CD14-positive monocyte (primary cell): ENCODE measurements around the gene ANKRD44. TPM values are rescaled to one million over a fixed set of nuclear protein-coding genes. Genes with fewer than 3 reads are reported as not detected.
A peak's percentile ranks its signal among the peaks of the same experiment; 100 is the strongest.

ENCODE experiments used
- DNase-seq, 3 donors: peaks; one replicate each; pipeline ENCODE4 v3.0.0-alpha.2; 2011 to 2022
- H2AFZ ChIP-seq: 2 replicates; pipeline ENCODE4 v1.6.0; 2012; ENCODE audit warnings: mild to moderate bottlenecking, low read depth, low read length, inconsistent platforms; ENCODE audit not compliant: insufficient read depth, poor library complexity, severe bottlenecking
- H3K27ac ChIP-seq, 2 donors: 1 replicate in 1 of 2; 2 replicates in 1 of 2; pipeline ENCODE4 v1.5.1; 2012 to 2013; ENCODE audit warnings: low read length in 2 of 2, control low read depth in 1 of 2, inconsistent platforms in 1 of 2, low read depth in 1 of 2, mild to moderate bottlenecking in 1 of 2
- H3K27me3 ChIP-seq, 2 donors: one replicate each; pipeline versions ENCODE4 v1.6.0 to v1.6.1; 2011 to 2013; ENCODE audit warnings: low read length in 2 of 2; ENCODE audit not compliant: control insufficient read depth in 2 of 2, insufficient read depth in 2 of 2
- H3K36me3 ChIP-seq, 2 donors: replicated peaks in 1 of 2; 1 replicate in 1 of 2; 2 replicates in 1 of 2; pipeline versions ENCODE4 v1.5.1 to v1.6.1; 2012 to 2013; ENCODE audit warnings: low read length in 2 of 2, control low read depth in 1 of 2, inconsistent platforms in 1 of 2, mild to moderate bottlenecking in 1 of 2; ENCODE audit not compliant: insufficient read depth in 2 of 2, control insufficient read depth in 1 of 2
- H3K4me1 ChIP-seq, 2 donors: 1 replicate in 1 of 2; 2 replicates in 1 of 2; pipeline versions ENCODE4 v1.5.1 to v1.6.1; 2012 to 2013; ENCODE audit warnings: low read length in 2 of 2, control low read depth in 1 of 2, inconsistent platforms in 1 of 2, mild to moderate bottlenecking in 1 of 2, moderate library complexity in 1 of 2; ENCODE audit not compliant: insufficient read depth in 2 of 2, control insufficient read depth in 1 of 2
- H3K4me2 ChIP-seq: replicated peaks from 2 replicates; pipeline ENCODE3; 2012; ENCODE audit warnings: low read length, moderate library complexity, mild to moderate bottlenecking; ENCODE audit not compliant: poor library complexity, severe bottlenecking; ENCODE audit errors: extremely low read depth
- H3K4me3 ChIP-seq, 3 experiments: fragments of 200-600 bp in 1 of 3; sonication (generic) in 1 of 3; replicated peaks in 1 of 3; 1 replicate in 2 of 3; 2 replicates in 1 of 3; pipeline ENCODE4 v1.5.1; 2011 to 2013; ENCODE audit warnings: low read length in 3 of 3, mild to moderate bottlenecking in 3 of 3, control low read depth in 2 of 3, low read depth in 2 of 3, inconsistent platforms in 1 of 3, moderate library complexity in 1 of 3
- H3K79me2 ChIP-seq: 2 replicates; pipeline ENCODE4 v1.6.0; 2012; ENCODE audit warnings: mild to moderate bottlenecking, control low read depth, inconsistent platforms, low read length, moderate library complexity; ENCODE audit not compliant: insufficient read depth
- H3K9ac ChIP-seq: 2 replicates; pipeline ENCODE4 v1.6.0; 2017; ENCODE audit warnings: low read length, mild to moderate bottlenecking; ENCODE audit not compliant: insufficient read depth, poor library complexity, severe bottlenecking
- H3K9me3 ChIP-seq, 2 donors: replicated peaks in 1 of 2; 1 replicate in 1 of 2; 2 replicates in 1 of 2; pipeline versions ENCODE4 v1.5.1 to v1.6.1; 2012 to 2013; ENCODE audit warnings: low read length in 2 of 2, control low read depth in 1 of 2; ENCODE audit not compliant: control insufficient read depth in 1 of 2, insufficient read depth in 1 of 2
- H4K20me1 ChIP-seq: 2 replicates; pipeline ENCODE4 v1.6.0; 2012; ENCODE audit warnings: mild to moderate bottlenecking, low read length, control low read depth, moderate library complexity; ENCODE audit not compliant: insufficient read depth
- H3K27ac Mint-ChIP-seq, 7 donors: one replicate each; pipeline ENCODE4 v1.8.0; 2020; ENCODE audit warnings: mild to moderate bottlenecking in 7 of 7, mixed read lengths in 7 of 7, moderate library complexity in 6 of 7, inconsistent platforms in 2 of 7
- H3K27me3 Mint-ChIP-seq, 3 donors: one replicate each; pipeline ENCODE4 v1.8.0; 2021 to 2022; ENCODE audit warnings: low read depth in 3 of 3, mild to moderate bottlenecking in 3 of 3, mixed read lengths in 3 of 3, moderate library complexity in 3 of 3, inconsistent platforms in 1 of 3
- H3K36me3 Mint-ChIP-seq, 2 donors: one replicate each; pipeline ENCODE4 v1.8.0; 2020; ENCODE audit warnings: mixed read lengths in 2 of 2, inconsistent platforms in 1 of 2, mild to moderate bottlenecking in 1 of 2
- H3K4me1 Mint-ChIP-seq: one replicate; pipeline ENCODE4 v1.8.0; 2020; ENCODE audit warnings: mild to moderate bottlenecking, mixed read lengths
- H3K4me3 Mint-ChIP-seq, 2 donors: one replicate each; pipeline ENCODE4 v1.8.0; 2020; ENCODE audit warnings: mild to moderate bottlenecking in 2 of 2, mixed read lengths in 2 of 2, moderate library complexity in 1 of 2
- H3K9me3 Mint-ChIP-seq, 7 donors: one replicate each; pipeline ENCODE4 v1.8.0; 2020 to 2022; ENCODE audit warnings: mixed read lengths in 7 of 7, mild to moderate bottlenecking in 6 of 7, moderate library complexity in 6 of 7, inconsistent platforms in 2 of 7
- CTCF ChIP-seq: fragments of 200-600 bp; IDR thresholded peaks from one replicate; pipeline ENCODE4 v1.8.0; 2022; ENCODE audit warnings: antibody characterized with exemption, mild to moderate bottlenecking
- WGBS: methylation state at CpG from one replicate; pipeline ENCODE4 v1.1.5; 2013; ENCODE audit warnings: missing lambda C conversion rate; ENCODE audit not compliant: insufficient coverage; 5-methylcytosine and 5-hydroxymethylcytosine counted together
- intact Hi-C, 2 donors: fragments of 100-400 bp; cut with micrococcal nuclease; formaldehyde crosslinking; loops; one replicate each; pipeline versions ENCODE4 v1.15.0 to v1.15.1; 2023
- polyA plus RNA-seq, 3 donors: library from polyadenylated mRNA; depleted of rRNA in 1 of 3; unstranded in 2 of 3; stranded (reverse) in 1 of 3; fragments of 300-500 nt in 2 of 3; fragments of >200 nt in 1 of 3; fragmentation: Illumina TruSeq in 2 of 3; gene quantifications; 1 replicate in 2 of 3; 2 replicates in 1 of 3; pipeline ENCODE4 v1.2.3, GENCODE V29; 2012 to 2021

ANKRD44 gene
- polyA plus RNA-seq, 3 donors: 55.7 to 91.9 (median 64.9) TPM

DNA sequence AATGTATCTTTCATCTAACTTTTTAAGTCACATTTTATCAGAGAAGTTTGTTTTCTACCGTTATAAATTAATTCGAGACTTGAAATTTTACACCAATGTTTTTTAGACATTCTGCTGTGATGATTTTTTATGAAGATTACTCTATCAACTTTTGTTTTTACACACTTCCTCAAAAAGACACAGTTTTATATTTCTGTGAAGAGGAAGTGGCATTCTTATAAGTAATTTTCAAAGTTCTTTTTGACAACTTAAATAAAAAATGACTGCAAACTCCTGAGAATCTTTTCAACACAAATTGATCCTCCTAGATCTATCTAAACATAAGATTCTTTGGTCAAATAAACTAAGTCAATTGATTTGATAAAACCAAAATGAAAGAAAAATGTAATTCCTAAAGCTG lies 13.7 kb downstream of the ANKRD44 start:
- TF ChIP-seq CTCF: no peak
- H3K4me2 ChIP-seq: peak overlapping the region; percentile 75

DNA sequence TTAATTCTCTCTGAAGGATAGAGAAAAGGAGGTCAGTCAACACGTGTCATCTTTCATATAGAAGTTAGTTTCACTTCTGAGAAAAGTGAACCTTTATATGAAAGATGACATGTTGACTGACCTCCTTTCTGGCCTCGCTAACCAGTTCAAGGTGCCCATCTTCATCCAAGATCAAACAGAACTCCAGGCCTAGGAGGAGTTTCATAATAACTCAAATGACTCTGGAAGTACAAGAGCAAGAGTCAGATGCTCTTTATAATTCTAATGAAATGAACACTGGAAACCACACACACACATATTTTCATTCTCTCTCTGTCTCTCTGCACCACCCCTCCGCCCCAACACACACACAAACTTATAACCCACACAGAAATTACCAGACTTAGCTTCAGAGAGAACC lies 16.3 kb downstream of the ANKRD44 start:
- intact Hi-C loops: loop anchor here in 1 of 2 donors (5.0 kb wide), 1 partner anchor 37 kb away; no protein-coding TSS in a partner anchor
- peaks cover 54 to 66% of the 10 kb centered on the region in 2 donors for H3K4me1 ChIP-seq
- Mint-ChIP-seq H3K9me3 (peaks cover 0 to 2% (median 0%) of the 10 kb centered on the region in 7 donors), H3K4me3 (peak overlapping the region; percentile 0 to 19), H3K27me3 (peaks cover 0 to 3% (median 0%) of the 10 kb centered on the region in 3 donors), H3K36me3 (peaks cover 25 to 29% of the 10 kb centered on the region in 2 donors), H3K4me1 (peaks cover 79% of the 10 kb centered on the region), H3K27ac (peak overlapping the region; percentile 74 to 93 (median 85))
- H2AFZ ChIP-seq: no peak overlapping the region
- peaks cover 100% of the 10 kb centered on the region for H3K79me2 ChIP-seq
- no peaks in the 10 kb centered on the region for H3K9me3 ChIP-seq
- H4K20me1 ChIP-seq: peaks cover 91% of the 10 kb centered on the region
- DNase-seq: peak in 1 of 3 donors; percentile 23
- peak overlapping the region in 1 of 2 donors; percentile 81 for H3K27ac ChIP-seq
- no peak for TF ChIP-seq CTCF
- no CpG with 5 or more reads among the region's 3 CpGs for WGBS
- no peaks in the 10 kb centered on the region for H3K27me3 ChIP-seq
- H3K36me3 ChIP-seq: no peaks in the 10 kb centered on the region
- H3K9ac ChIP-seq: peak overlapping the region; percentile 4
- peak overlapping the region in 1 of 3 experiments; percentile 19 for H3K4me3 ChIP-seq
- H3K4me2 ChIP-seq: peak overlapping the region; percentile 42

More for the DNA sequence above, 13.7 kb downstream of the ANKRD44 start:
- Histone ChIP-seq H3K9ac (peak overlapping the region; percentile 23), H3K4me1 (peaks cover 54 to 67% of the 10 kb centered on the region in 2 donors), H4K20me1 (peaks cover 91% of the 10 kb centered on the region), H3K9me3 (no peaks in the 10 kb centered on the region), H3K79me2 (peaks cover 100% of the 10 kb centered on the region), H3K36me3 (peaks cover 4 to 5% of the 10 kb centered on the region in 2 donors), H3K27me3 (no peaks in the 10 kb centered on the region), H3K4me3 (peak overlapping the region in 2 of 3 experiments; percentile 27 to 65), H2AFZ (no peak overlapping the region), H3K27ac (peak overlapping the region in 1 of 2 donors; percentile 81)
- H3K4me3 Mint-ChIP-seq: peak overlapping the region in 1 of 2 donors; percentile 78
- peaks cover 0 to 2% (median 0%) of the 10 kb centered on the region in 7 donors for H3K9me3 Mint-ChIP-seq
- peaks cover 38 to 39% of the 10 kb centered on the region in 2 donors for H3K36me3 Mint-ChIP-seq
- no CpG with 5 or more reads among the region's 2 CpGs for WGBS
- peak in 2 of 3 donors; percentile 38 to 57 for DNase-seq
- H3K4me1 Mint-ChIP-seq: peaks cover 80% of the 10 kb centered on the region
- intact Hi-C loops: no loop called here
- H3K27me3 Mint-ChIP-seq: peaks cover 0 to 6% (median 0%) of the 10 kb centered on the region in 3 donors
- peak overlapping the region; percentile 85 to 94 (median 91) for H3K27ac Mint-ChIP-seq
